Measurements from ENCODE around the gene RASGEF1C. TPM values are rescaled to one million over a fixed set of nuclear protein-coding genes. Genes with fewer than 3 reads are reported as not detected.

Gene RASGEF1C
- total and polyA plus RNA-seq, 10 of the 15 experiments (the other 5 are each of a cell fraction or from before 2014, with no cell fraction given): not detected

- H4K20me1 ChIP-seq (ENCODE audit: control insufficient read depth, insufficient read depth): no peaks in the 10 kb centered on the region
- FAIRE-seq: no peak
- CTCF ChIA-PET: interaction anchor here (0.7 kb wide), 1 partner anchor 13 kb away, joined by 3 read pairs; no protein-coding TSS in a partner anchor
- no peak overlapping the region for H3K9ac ChIP-seq (ENCODE audit: control insufficient read depth, insufficient read depth, low read length)
- no peak overlapping the region for H3K27ac ChIP-seq (ENCODE audit: control insufficient read depth, insufficient read depth)
- no peaks in the 10 kb centered on the region for H3K79me2 ChIP-seq (ENCODE audit: control insufficient read depth, insufficient read depth, low read length)
- H3K4me1 ChIP-seq (ENCODE audit: control insufficient read depth, insufficient read depth, low read length): no peaks in the 10 kb centered on the region
- no peaks in the 10 kb centered on the region; a peak in 1 of 4 replicates for H3K27me3 ChIP-seq (replicated peaks in 1 of 2; ENCODE audit: control insufficient read depth in 2 of 2, insufficient read depth in 2 of 2, low read length in 1 of 2)
- RAD21 ChIA-PET (ENCODE audit: unreplicated experiment): no interaction called here
- no peak overlapping the region for H3K4me2 ChIP-seq (ENCODE audit: control insufficient read depth, insufficient read depth)
- in situ Hi-C loops (cut with MboI): no loop called here
- SMC1A ChIA-PET (ENCODE audit: uncharacterized antibody, unreplicated experiment): no interaction called here
- POLR2A ChIA-PET: no interaction called here
- no peaks in the 10 kb centered on the region for H3K9me3 ChIP-seq (replicated peaks; ENCODE audit: control insufficient read depth, insufficient read depth, low read length)
- no TSS peak for BruUV-seq (replicated peaks)
- WGBS (ENCODE audit: insufficient coverage, insufficient replicate concordance, low lambda C conversion rate, missing lambda C conversion rate): 6% methylated on average over 4 of the region's 4 CpGs
- no peak overlapping the region for H3K4me3 ChIP-seq
- intact Hi-C loops (cut with micrococcal nuclease; ENCODE audit: unreplicated experiment): no loop called here
- no peak overlapping the region for H2AFZ ChIP-seq (ENCODE audit: control insufficient read depth, low read depth, low read length)
- DNase-seq (ENCODE audit: low read depth, low spot score): no peak
- no peak for ATAC-seq
- H3K36me3 ChIP-seq (ENCODE audit: control insufficient read depth in 2 of 2, insufficient read depth in 2 of 2, low read length in 1 of 2): no peaks in the 10 kb centered on the region
- TF ChIP-seq ZNF622 (IDR thresholded peaks at IDR 0.05) (no peak), ZNF274 (IDR thresholded peaks at IDR 0.05; ENCODE audit: insufficient read depth, insufficient read length) (no peak)
These were observed 35.8 kb downstream of the RASGEF1C start for GRCh38 chr5:180173198-180173544.

DNA sequence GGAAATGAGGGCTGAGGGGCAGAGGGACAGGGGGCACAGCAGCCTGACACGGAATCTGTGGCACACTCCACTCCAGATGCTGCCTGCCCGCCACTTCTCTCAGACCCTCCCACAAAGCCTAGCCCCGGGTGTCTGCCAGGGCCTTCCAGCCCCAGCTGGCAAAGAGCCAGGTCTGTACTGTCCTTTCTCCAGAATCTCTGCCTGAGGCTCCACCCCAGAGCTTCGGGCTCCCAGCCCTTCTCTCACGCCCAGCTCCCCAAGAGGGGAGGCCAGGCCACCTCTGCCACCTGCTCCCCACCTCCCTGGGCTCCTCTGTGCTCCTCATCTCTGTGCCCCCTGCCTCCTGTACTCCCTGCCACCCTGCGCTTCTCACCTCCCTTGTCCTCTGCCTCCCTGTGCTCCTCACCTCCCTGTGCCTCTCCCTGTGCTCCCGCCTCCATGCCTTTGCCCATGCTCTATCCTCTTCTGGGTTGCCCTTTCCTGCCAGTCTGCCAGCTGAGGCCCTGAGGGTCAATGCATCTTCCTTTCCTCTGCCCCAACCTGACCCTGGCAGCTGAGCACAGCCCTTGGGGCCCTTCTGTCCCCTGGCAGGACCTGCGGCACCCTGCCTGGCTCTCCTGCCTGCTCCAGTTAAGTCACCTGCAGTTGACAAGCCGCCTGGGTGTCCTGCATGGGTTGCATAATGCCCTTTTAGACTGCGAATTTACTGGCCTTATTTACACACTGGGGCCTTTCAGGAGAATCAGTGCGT lies 36.4 kb downstream of the RASGEF1C start:
- Histone ChIP-seq H3K4me2 (ENCODE audit: control insufficient read depth, insufficient read depth) (no peak overlapping the region), H3K79me2 (ENCODE audit: control insufficient read depth, insufficient read depth, low read length) (no peaks in the 10 kb centered on the region), H3K36me3 (ENCODE audit: control insufficient read depth in 2 of 2, insufficient read depth in 2 of 2, low read length in 1 of 2) (no peaks in the 10 kb centered on the region), H3K4me1 (ENCODE audit: control insufficient read depth, insufficient read depth, low read length) (no peaks in the 10 kb centered on the region), H4K20me1 (ENCODE audit: control insufficient read depth, insufficient read depth) (no peaks in the 10 kb centered on the region), H3K27me3 (replicated peaks in 1 of 2; ENCODE audit: control insufficient read depth in 2 of 2, insufficient read depth in 2 of 2, low read length in 1 of 2) (no peaks in the 10 kb centered on the region; a peak in 1 of 4 replicates), H3K27ac (ENCODE audit: control insufficient read depth, insufficient read depth) (no peak overlapping the region), H3K9me3 (replicated peaks; ENCODE audit: control insufficient read depth, insufficient read depth, low read length) (no peaks in the 10 kb centered on the region), H3K9ac (ENCODE audit: control insufficient read depth, insufficient read depth, low read length) (no peak overlapping the region), H3K4me3 (no peak overlapping the region), H2AFZ (ENCODE audit: control insufficient read depth, low read depth, low read length) (no peak overlapping the region)
- in situ Hi-C loops (cut with MboI): no loop called here
- RAD21 ChIA-PET (ENCODE audit: unreplicated experiment): no interaction called here
- CTCF ChIA-PET: no interaction called here
- DNase-seq (ENCODE audit: low read depth, low spot score): no peak
- SMC1A ChIA-PET (ENCODE audit: uncharacterized antibody, unreplicated experiment): no interaction called here
- BruUV-seq (replicated peaks): no TSS peak
- WGBS (ENCODE audit: insufficient coverage, insufficient replicate concordance, low lambda C conversion rate, missing lambda C conversion rate): 16% methylated on average over 10 of the region's 11 CpGs
- FAIRE-seq: no peak
- no peak for ATAC-seq
- POLR2A ChIA-PET: no interaction called here
- TF ChIP-seq TBL1XR1 (IDR thresholded peaks at IDR 0.05; ENCODE audit: low read depth, low read length): no peak
- TF ChIP-seq TCF12 (IDR thresholded peaks at IDR 0.05; ENCODE audit: low read depth, low read length): no peak
- TF ChIP-seq POLR2AphosphoS2 (IDR thresholded peaks at IDR 0.05; ENCODE audit: low read depth, low read length): no peak
- intact Hi-C loops (cut with micrococcal nuclease; ENCODE audit: unreplicated experiment): no loop called here

Measured in GM12878 (cell line).